Measurements from ENCODE around the gene ZNF485.
A peak's percentile ranks its signal among the peaks of the same experiment; 100 is the strongest.
"Not testable (repeated sequence)": the region's sequence is repeated elsewhere in the genome, so short reads cannot be mapped to it uniquely, and the experiment has no call there.

ZNF485 gene

DNA sequence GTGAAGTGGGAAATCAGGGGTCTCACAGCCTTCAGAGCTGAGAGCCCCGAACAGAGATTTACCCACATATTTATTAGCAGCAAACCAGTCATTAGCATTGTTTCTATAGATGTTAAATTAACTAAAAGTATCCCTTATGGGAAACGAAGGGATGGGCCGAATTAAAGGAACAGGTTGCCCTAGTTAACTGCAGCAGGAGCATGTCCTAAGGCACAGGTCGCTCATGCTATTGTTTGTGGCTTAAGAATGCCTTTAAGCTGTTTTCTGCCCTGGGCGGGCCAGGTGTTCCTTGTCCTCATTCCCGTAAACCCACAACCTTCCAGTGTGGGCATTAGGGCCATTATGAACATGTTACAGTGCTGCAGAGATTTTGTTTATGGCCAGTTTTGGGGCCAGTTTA is 4.7 kb upstream of the ZNF485 start:
- not testable (repeated sequence) for DNase-seq

DNA sequence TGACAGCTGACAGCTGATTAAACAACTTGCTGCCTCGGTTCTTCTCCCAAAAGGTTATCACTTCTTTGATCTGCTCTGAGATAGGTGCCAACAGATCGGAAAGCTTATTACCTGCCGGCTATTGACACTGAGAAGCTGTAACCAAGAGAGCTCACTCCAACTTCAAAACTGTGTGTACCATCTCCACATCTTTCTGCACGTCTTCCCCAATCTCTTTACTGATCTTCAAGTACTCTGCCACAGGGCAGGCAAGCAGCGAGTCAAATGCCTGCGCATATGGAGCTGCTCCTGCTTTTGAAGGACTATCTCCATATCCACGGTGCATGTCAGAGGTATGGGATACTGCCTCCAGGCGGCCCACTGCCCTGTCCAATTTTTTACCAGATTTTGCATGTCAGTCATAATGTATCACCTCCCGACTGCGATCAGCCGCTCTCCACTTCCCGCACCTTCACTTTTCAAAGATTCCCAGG is 352 bp upstream of the ZNF485 start:
- peak in 1 of 56 donors; percentile 44 for DNase-seq

DNA sequence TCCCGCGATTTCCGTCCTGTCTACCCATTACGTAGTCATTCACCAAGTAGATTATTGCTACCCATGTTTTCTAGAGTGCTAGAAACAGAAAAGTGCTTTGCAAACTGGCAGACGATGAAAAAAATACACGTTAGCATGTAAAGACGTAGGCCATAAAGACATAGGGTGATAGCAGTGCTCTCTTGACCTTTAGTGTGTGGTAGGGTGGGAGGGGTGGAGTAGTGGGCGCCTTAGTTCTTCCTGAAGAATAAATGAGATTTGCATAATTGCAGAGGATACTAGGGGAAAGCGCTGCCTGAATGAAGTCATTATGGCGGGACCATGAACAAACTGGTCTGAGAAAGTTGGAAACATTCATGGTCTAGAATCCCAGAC is 948 bp downstream of the ZNF485 start:
- no peak for DNase-seq

DNA sequence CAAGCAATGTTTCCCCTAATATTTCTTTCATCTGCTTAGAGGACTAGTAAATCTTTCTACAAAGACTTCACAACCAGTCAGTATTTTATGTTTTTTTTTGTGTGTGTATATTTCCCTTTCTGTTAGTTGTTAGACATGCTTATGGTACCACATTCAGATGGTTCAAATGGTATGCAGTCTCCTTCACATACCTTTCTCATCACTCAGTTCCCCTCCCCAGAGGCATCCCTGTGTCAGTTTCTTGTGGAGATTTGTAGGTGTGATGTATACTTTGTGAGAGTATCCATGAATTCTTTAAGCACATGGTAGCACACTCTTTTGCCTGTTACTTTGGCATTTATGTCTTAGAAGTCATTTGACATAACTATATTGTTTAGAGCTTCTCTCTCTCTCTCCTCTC is 4.4 kb downstream of the ZNF485 start:
- DNase-seq = no peak

DNA sequence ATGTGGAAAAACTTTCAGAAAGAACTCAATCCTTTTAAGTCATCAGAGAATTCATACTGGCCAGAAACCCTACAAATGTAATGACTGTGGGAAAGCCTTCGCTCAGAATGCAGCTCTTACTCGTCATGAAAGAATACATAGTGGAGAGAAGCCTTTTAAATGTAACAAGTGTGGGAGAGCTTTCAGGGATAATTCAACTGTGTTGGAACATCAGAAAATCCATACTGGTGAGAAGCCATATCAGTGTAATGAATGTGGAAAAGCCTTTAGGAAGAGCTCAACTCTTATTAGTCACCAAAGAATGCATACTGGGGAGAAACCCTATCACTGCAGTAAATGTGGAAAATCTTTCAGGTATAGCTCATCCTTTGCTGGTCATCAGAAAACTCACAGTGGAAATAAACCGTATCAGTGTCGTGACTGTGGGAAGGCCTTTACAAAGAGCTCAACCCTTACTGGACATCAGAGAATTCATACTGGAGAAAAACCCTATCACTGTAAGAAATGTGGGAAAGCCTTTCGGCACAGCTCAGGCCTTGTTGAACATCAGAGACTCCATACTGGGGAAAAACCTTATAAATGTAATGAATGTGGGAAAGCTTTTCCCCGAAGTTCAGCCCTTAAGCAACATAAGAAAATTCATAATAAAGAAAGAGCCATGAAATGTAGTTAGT is 10.6 kb downstream of the ZNF485 start:
- DNase-seq = no peak

DNA sequence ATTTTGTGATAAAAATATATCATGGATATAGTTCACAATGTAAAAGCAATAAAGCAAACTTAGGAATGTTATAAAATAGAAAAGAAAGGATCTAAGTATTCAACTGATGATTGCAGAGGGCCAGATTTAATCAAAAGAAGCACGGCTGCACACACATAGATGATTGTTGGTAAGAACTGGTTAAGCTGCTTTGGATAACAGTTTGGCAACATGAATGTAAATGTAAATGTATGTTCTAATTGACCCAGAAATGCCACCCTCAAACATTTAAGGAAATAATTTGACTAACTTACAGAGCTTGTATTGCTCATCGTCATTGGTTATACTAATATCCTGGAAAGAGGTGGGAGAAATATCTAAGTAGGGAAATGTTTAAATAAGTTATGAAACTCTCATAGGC is 13.1 kb downstream of the ZNF485 start:
- DNase-seq = no peak

DNA sequence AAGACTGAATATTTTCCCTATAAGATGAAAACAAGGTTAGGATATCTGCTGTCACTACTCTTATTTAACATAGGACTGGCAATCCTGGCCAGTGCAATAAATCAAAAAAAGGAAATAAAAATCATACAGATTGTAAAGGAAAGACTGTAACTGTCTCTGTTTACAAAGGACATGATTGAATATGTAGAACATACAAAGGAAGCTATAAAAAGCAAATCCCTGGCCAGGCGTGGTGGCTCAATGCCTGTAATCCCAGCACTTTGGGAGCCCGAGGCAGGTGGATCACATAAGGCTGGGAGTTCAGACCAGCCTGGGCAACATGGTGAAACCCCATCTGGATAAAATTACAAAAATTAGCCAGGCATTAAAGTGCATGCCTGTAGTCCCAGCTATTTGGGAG is 15.8 kb downstream of the ZNF485 start:
- no peak for DNase-seq

DNA sequence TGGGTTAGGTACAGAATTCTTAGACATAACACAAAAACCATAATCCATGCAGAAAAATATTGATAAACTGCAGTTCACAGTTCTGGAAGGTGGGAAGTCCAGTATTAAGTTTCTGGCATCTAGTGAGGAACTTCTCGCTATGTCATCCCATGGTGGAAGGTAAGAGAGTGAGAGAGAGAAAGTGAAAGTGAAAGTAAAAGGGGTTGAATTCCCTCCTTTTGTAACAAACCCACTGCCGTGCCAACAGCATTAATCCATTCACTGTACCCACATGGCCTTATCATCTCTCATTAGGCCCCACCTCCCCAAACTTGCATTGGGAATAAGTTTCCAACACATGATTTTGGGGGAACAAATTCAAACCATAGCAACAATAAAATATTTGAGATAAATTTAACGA is 17.1 kb downstream of the ZNF485 start:
- DNase-seq = no peak

DNA sequence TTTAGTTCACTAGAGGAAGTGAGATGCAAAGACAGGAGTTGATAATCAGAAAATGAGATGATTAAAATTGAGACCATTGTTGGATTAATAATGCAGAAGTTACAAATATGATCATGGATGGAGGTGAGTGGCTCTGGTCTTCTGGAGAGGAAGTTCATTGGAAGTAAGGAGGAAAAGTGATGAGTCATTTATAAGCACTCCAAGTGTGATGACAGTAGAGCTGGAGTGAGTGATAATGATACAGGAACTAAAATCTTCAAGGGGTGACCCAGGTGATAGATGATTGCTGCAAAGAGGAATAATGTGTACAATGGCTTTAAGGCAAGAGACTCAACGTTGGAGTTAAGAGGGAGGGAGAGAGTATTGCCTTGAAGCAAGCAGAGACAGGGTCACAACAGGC is 21.7 kb downstream of the ZNF485 start:
- no peak for DNase-seq

DNA sequence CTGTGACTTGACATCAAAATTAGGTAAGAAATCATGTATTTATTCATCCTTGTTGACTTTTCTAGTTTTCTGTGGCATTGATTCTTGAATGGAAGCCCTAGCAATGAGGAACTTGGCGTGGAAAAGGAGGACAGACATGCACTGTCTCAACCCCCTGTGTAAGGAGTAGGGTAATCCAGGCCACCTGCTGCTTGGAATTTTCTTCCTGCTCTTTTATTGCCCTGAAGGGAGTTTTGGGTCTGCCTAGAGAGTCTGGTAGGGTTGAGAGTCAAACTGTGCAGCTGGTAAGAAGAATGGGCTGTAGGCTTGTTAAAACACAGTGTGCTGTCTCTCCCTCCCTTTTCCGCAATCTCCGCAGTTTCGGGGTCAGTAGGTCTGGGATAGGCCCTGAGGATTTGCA is 22.7 kb downstream of the ZNF485 start:
- DNase-seq = no peak

DNA sequence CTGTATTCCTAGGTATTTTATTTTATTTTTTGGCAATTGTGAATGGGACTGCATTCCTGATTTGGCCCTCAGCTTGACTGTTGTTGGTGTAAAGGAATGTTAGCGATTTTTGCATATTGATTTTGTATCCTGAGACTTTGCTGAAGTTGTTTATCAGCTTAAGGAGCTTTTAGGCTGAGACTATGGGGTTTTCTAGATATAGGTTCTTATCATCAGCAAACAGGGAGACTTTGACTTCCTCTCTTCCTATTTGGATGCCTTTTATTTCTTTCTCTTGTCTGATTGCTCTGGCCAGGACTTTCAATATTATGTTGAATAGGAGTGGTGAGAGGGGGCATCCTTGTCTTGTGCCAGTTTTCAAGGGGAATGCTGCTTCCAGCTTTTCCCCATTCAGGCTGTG is 29.6 kb downstream of the ZNF485 start:
- not testable (repeated sequence) for DNase-seq

DNA sequence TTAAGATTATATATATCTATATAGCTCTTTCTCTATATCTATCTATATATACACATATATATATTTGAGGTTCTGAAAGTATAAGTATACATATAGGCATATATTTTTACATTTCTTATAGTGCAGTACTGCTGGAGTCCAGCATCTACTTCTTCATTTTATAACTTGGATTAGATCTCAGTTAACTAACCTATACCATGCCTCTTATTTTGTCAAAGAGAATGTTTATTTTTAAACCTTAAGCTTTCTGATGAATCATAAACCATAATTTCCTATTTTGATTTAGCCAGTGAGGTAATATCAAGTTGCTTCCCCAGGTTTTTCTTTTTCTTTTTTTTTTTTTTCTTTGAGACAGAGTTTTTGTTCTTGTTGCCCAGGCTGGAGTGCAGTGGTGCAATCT is 34.4 kb downstream of the ZNF485 start:
- DNase-seq = no peak

DNA sequence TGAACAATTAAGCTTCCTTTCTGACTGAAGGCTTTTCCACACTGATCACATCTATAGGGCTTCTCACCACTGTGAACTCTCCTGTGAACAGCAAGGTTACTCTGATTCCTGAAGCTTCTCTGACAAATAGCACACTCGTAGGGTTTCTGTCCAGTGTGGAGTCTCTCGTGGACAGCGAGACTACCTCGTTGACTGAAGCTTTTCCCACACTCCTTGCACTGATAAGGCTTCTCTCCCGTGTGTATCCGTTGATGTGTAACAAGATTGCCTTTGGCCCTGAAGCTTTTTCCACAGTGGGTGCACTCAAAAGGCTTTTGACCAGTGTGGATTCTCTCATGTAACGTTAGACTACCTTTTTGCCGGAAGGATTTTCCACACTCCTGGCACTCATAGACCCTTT is 38.0 kb downstream of the ZNF485 start:
- DNase-seq = no peak

DNA sequence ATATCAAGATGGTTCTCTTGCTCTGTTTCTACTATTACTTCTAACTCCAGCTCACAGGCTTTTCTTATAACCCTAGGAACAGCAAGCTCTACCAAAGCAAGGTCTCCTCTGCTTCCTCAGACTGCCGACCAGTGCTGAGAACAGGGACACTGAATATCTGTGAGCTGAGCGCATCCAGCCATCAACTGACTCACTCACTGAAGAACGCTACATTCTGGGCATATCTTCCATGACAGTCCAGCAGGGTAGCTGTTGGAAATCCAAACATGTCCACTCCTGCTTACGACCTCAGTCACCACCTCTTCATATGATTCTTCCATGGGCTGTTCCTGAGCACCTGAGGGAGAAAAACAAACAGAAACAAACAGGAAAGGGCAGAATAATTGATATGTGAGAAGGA is 39.6 kb downstream of the ZNF485 start:
- DNase-seq = no peak

DNA sequence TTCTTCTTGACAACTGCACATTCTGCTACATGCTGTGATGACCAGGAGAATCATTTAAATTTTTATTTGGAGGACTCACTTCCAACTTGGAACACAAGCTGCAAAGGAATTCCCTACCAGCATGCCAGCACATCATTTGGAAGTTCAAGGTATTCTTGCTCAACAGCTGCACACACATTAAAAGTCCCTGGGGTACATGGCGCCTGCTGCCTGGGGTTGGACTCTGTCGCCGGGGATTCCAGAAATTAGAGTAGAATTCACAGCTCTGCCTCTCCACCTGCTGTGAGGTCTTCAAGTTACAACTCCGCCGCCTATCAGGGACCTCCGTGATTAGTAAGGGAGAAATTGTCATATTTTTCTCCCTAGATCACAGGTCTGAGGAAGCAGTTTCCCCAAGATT is 41.3 kb downstream of the ZNF485 start:
- no peak for DNase-seq

DNA sequence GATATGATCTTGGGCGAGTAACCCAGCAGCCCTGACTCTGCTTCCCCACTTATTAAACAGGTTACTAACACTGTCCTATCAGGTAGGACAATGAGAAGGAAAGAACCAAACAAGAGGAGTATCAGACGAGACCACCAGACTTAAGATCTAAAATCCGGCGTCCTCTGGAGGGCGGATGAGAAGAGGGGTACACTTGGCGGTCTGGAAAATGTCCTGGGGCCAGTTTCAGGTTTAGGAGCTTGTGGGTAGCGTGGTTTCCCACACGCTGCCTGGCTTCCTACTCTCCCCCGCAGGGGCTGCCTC is 41.8 kb downstream of the ZNF485 start:
- peak in 1 of 56 donors; percentile 54 for DNase-seq

DNA sequence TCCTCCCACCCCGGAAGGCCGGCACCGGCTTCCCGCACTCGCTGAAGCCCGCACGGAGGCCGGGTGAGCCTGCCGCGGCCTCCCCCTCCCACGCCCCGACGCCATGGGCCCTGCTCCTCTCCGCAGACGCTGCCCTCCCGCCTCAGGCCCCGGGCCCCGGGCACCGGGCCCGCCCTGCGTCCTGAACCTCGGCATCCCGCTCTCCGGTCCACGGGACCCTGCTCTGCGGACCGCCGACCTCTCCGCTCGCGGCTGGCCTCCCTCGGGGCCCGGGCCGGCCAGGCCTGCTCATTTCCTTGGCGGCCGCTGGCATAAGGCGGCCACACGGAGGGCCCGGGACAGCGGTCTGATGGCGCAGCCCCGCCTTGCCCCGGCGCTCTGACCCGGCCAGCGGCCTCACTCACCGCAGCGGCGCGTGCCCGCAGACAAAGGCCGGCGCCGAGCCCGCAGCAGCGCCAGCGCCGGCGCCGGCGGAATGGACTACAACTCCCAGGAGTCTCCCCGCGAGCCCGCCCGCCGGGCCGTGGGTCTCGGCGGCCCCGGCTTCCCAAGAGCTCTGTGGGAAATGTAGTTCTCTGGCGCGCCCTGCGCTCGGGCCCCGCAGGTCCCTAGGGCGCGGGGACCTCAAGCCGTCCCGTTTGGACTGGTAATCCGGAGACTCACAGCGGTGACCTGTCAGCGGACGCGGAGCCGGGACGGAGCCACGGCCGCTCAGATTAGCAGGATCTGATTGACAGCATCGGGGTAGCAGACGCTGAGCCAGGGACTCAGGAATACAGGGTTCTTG is 42.4 kb downstream of the ZNF485 start, which contains the start of gene ZNF32:
TSS of gene ZNF32 (minus strand) at position 484 of the 787 bp plus-strand sequence. CDS start 2,748 bp downstream, outside the sequence.
- peak; percentile 29 to 91 (median 80) for DNase-seq

DNA sequence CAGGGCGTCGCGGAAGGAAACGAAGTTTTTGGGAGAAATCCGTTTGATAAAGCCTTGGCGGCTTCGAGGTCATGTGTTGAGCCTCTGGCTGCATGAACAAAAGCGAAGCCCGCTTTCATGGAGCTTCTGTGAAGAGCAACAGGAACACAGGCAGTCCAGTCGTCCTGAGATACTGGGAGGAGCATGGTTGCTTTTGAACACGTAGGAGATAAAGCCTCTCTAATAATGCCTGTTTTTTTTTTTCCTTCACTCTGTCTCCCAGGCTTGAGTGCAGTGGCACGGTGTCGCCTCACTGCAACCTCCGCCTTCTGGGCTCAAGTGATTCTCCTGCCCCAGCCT is 42.9 kb downstream of the ZNF485 start:
- no peak for DNase-seq

DNA sequence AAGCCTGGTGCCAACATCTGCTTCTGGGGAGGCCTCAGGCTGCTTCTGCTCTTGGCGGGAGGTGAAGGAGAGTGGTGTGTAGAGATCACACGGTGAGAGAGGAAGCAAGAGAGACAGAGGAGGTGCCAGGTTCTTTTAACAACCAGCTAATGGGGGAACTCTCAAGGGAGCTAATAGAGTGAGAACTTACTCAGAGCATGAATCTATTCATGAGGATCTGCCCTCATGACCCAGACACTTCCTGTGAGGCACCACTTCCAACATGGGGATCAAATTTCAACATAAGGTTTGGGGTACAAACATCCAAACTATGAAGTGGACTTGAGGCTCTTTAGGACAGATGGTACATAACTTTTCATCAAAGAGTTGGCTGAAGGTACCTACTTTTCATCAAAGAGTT is 47.5 kb downstream of the ZNF485 start:
- no peak for DNase-seq

DNA sequence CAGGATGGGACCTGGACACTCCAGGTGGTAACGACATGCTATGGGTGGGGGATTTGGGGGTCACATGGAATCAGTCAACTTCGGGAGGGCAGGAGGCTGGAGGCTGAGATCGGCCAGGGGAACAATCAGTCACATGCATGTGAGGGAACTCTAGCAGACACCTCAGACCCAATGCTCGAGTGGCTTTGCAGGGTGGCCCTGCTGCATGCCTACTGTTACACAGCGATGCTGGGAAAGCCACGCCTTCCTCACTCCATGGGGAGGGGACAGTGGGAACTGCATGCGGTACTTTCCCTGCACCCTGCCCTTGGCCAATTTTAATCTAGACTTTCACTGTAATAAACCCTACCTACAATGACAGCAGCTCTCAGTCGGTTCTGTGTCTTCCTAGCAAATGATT is 49.1 kb downstream of the ZNF485 start:
- no peak for DNase-seq

DNA sequence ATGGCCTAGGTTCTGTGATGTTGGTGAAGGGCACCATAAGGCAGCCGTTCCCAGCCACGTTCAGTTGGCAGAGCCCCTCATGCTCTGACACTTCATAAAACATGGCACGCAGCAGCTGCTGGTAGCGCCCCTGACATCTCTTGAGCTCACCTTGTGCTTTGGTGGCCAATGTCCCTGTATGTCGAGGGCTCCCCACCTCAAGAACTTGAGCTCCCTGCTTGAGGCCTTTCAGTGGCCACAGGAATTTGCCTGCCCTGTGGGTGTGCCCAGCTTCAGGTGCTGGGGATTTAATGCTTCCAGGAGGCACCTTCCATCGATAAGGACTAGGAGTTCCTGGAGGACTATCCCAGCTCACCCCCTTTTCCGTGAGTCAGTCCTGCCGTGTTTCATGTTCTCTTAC is 52.0 kb downstream of the ZNF485 start:
- DNase-seq = no peak

DNA sequence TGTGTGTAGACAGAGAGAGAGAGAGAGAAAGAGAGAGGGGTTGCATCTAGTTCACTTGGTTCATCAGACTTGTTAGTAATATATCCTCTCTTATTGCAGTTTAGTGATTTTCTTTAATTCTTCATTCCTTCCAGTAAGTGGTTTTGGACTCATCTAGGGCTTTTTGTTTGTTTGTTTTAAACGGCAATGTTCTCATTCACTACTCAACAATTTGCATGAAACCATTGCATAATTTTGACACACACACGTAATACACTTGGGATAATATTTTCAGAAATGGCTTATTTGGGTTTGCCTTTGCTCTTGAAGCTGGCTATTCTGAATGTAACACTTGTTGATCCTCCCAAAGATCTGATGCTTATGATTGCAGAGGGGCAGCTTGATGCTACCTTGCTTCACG is 58.8 kb downstream of the ZNF485 start:
- no peak for DNase-seq

DNA sequence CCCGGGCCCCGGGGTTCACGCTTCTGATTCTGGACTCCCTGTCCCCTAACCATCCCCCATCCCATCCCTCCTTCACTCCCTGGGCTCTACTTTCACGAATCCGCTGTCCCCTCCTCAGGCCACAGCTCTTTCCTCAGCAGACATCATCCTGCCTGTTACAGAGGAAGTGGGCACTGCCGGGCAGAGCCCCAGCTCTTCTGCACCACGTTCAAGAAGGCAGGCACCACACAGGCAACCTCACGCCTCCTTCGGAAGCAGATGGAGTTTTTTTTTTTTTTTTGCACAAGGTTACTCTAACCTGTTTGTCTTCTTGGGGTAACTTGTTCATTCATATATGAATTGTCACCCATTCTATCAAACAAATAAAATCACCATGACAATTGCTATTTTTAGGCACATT is 60.3 kb downstream of the ZNF485 start:
- no peak for DNase-seq
